LNCaP clone FGC (cell line): ENCODE measurements around the gene IKBKE.
"Not testable (repeated sequence)": the region's sequence is repeated elsewhere in the genome, so short reads cannot be mapped to it uniquely, and the experiment has no call there.

Experiments
- DNase-seq: peaks from one replicate; pipeline ENCODE4 v3.0.0-alpha.2; 2011; ENCODE audit warnings: low read depth
- H3K4me3 ChIP-seq: 2 replicates; pipeline ENCODE4 v1.5.1; 2011; ENCODE audit warnings: mild to moderate bottlenecking, low read depth, low read length, control low read depth
- CTCF ChIP-seq: IDR thresholded peaks from 2 replicates; pipeline ENCODE4 v1.5.1; 2012; ENCODE audit warnings: mild to moderate bottlenecking; ENCODE audit not compliant: control insufficient read depth, insufficient read depth; ENCODE audit errors: extremely low read depth

IKBKE gene

GRCh38 chr1:206478746-206479145 is 8.5 kb downstream of the IKBKE start:
- no peak overlapping the region for H3K4me3 ChIP-seq
- DNase-seq: no peak
- no peak for TF ChIP-seq CTCF

GRCh38 chr1:206479183-206480125 is 9.2 kb downstream of the IKBKE start:
- H3K4me3 ChIP-seq: no peak overlapping the region
- DNase-seq: peak; percentile 48

GRCh38 chr1:206480211-206480610 is 9.9 kb downstream of the IKBKE start:
- no peak for DNase-seq
- no peak for TF ChIP-seq CTCF
- H3K4me3 ChIP-seq: no peak overlapping the region

More at GRCh38 chr1:206479183-206480125, 9.2 kb downstream of the IKBKE start:
- peak; percentile 90 for TF ChIP-seq CTCF

GRCh38 chr1:206482611-206483010 is 12.3 kb downstream of the IKBKE start:
- no peak overlapping the region for H3K4me3 ChIP-seq
- DNase-seq: no peak
- TF ChIP-seq CTCF: no peak

- DNase-seq, H3K4me3 ChIP-seq: not testable (repeated sequence)
Measured at GRCh38 chr1:206483864-206484263, 13.6 kb downstream of the IKBKE start.

GRCh38 chr1:206484901-206485300 is 14.6 kb downstream of the IKBKE start:
- DNase-seq: no peak
- no peak for TF ChIP-seq CTCF
- H3K4me3 ChIP-seq: no peak overlapping the region

GRCh38 chr1:206486995-206487788 is 16.9 kb downstream of the IKBKE start:
- DNase-seq: no peak
- no peak for TF ChIP-seq CTCF
- H3K4me3 ChIP-seq: no peak overlapping the region
